Measurements from ENCODE around the gene NUPR1.

- TF ChIP-seq CTCF (IDR thresholded peaks at IDR 0.05): no peak
- no peak for TF ChIP-seq POLR2AphosphoS5 (IDR thresholded peaks at IDR 0.05)
- TF ChIP-seq EP300 (IDR thresholded peaks at IDR 0.05): no peak
- TF ChIP-seq POLR2A (IDR thresholded peaks at IDR 0.05): no peak
Observed at GRCh38 chr16:28524681-28525171, 14.0 kb downstream of the NUPR1 start.

All from stomach (tissue), 4 donors.